Measurements from ENCODE around the gene TNS1. TPM values are rescaled to one million over a fixed set of nuclear protein-coding genes. Genes with fewer than 3 reads are reported as not detected.
A peak's percentile ranks its signal among the peaks of the same experiment; 100 is the strongest.

The TNS1 gene
- total RNA-seq, 1 donor from 2014 or later = 219 TPM

DNA sequence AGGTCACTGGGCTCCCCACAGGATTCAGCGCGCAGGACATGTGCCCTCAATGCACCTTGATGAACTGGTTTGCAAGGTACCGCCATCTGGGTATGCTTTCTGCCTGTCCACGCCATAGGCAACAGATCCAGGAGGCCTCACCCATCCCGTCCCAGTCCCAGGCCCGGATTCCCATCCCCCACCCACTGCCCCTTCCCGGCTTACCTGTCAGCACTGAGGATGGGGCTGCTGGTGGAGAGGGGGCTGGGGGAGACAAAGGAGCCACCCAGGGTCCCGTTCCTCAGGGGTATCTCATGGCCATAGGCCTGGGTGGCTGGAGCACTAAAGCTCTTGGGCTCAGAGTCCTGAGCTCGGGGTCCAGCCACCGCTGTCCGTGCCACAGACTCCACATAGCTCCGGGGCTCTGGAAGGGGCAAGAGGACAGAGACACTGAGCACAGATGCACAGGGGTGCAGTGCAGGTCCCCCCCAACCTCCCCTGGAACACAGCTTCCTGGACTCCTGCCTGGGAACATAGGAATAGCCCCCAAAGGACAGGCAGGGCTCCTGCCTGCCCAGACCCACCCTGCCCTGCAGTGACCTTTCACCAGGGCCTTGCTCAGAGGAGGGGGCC lies 181.2 kb downstream of the TNS1 start:
- H3K9me3 Mint-ChIP-seq (ENCODE audit: unreplicated experiment) = no peaks in the 10 kb centered on the region

DNA sequence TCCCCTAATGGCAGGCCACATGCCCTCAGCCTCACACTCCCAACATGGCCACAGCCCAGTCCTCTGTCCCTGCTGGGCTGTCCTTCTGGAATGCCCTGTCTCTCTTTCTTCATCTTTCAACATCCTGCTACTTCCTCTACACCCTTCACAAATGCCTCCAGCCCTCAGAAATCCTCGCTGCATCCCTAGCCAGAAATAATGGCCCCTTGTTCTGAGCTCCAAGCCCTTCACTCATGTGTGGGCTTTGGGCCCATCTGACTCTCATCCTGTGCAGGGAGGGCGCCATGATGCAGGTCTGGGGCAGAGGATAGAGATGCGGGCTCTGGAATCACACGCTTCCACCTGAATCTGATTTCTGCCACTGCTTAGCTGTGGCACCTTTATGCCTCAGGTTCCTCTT lies 181.9 kb downstream of the TNS1 start:
- Histone ChIP-seq H3K79me2 (ENCODE audit: insufficient read depth, low read length) (peaks cover 4% of the 10 kb centered on the region), H4K20me1 (ENCODE audit: insufficient read depth, low read length) (peaks cover 83% of the 10 kb centered on the region), H3K27me3 (ENCODE audit: insufficient read depth, low read length) (no peaks in the 10 kb centered on the region), H3K4me3 (ENCODE audit: insufficient read depth, low read depth, low read length) (no peak overlapping the region), H3K9ac (ENCODE audit: low read length) (no peak overlapping the region), H3K4me1 (ENCODE audit: insufficient read depth, low read length) (peaks cover 18% of the 10 kb centered on the region), H3K36me3 (ENCODE audit: insufficient read depth, low read length) (peaks cover 32% of the 10 kb centered on the region), H3K9me3 (ENCODE audit: insufficient read depth, low read depth, low read length) (no peaks in the 10 kb centered on the region), H2AFZ (ENCODE audit: low read depth, low read length) (no peak overlapping the region), H3K27ac (ENCODE audit: low read depth, low read length) (no peak overlapping the region), H3K4me2 (ENCODE audit: low read length) (no peak overlapping the region)
- Mint-ChIP-seq H3K27ac (ENCODE audit: unreplicated experiment) (peak overlapping the region; percentile 18), H3K4me1 (ENCODE audit: low read depth, unreplicated experiment) (peaks cover 29% of the 10 kb centered on the region), H3K27me3 (ENCODE audit: low read depth, unreplicated experiment) (no peaks in the 10 kb centered on the region), H3K36me3 (ENCODE audit: low read depth, unreplicated experiment) (peaks cover 45% of the 10 kb centered on the region), H3K4me3 (ENCODE audit: unreplicated experiment) (no peak overlapping the region), H3K9me3 (ENCODE audit: unreplicated experiment) (no peaks in the 10 kb centered on the region)
- TF ChIP-seq EZH2 (IDR thresholded peaks at IDR 0.05; ENCODE audit: insufficient read depth, low read length) = no peak
- TF ChIP-seq, protein P1, sequence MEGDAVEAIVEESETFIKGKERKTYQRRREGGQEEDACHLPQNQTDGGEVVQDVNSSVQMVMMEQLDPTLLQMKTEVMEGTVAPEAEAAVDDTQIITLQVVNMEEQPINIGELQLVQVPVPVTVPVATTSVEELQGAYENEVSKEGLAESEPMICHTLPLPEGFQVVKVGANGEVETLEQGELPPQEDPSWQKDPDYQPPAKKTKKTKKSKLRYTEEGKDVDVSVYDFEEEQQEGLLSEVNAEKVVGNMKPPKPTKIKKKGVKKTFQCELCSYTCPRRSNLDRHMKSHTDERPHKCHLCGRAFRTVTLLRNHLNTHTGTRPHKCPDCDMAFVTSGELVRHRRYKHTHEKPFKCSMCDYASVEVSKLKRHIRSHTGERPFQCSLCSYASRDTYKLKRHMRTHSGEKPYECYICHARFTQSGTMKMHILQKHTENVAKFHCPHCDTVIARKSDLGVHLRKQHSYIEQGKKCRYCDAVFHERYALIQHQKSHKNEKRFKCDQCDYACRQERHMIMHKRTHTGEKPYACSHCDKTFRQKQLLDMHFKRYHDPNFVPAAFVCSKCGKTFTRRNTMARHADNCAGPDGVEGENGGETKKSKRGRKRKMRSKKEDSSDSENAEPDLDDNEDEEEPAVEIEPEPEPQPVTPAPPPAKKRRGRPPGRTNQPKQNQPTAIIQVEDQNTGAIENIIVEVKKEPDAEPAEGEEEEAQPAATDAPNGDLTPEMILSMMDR (IDR thresholded peaks at IDR 0.05; ENCODE audit: insufficient read depth, low read depth, low read length) = no peak
- FAIRE-seq = no peak
- no peak for DNase-seq (ENCODE audit: low read depth)

More for the DNA sequence above, 181.2 kb downstream of the TNS1 start:
- Histone ChIP-seq H3K4me2 (ENCODE audit: low read length) (no peak overlapping the region), H4K20me1 (ENCODE audit: insufficient read depth, low read length) (peaks cover 83% of the 10 kb centered on the region), H3K4me1 (ENCODE audit: insufficient read depth, low read length) (peaks cover 14% of the 10 kb centered on the region), H3K4me3 (ENCODE audit: insufficient read depth, low read depth, low read length) (no peak overlapping the region), H3K27me3 (ENCODE audit: insufficient read depth, low read length) (no peaks in the 10 kb centered on the region), H3K27ac (ENCODE audit: low read depth, low read length) (peak overlapping the region; percentile 15), H2AFZ (ENCODE audit: low read depth, low read length) (no peak overlapping the region), H3K79me2 (ENCODE audit: insufficient read depth, low read length) (peaks cover 3% of the 10 kb centered on the region), H3K36me3 (ENCODE audit: insufficient read depth, low read length) (peaks cover 31% of the 10 kb centered on the region), H3K9ac (ENCODE audit: low read length) (no peak overlapping the region), H3K9me3 (ENCODE audit: insufficient read depth, low read depth, low read length) (no peaks in the 10 kb centered on the region)
- Mint-ChIP-seq H3K4me1 (ENCODE audit: low read depth, unreplicated experiment) (peaks cover 26% of the 10 kb centered on the region), H3K27me3 (ENCODE audit: low read depth, unreplicated experiment) (no peaks in the 10 kb centered on the region), H3K4me3 (ENCODE audit: unreplicated experiment) (no peak overlapping the region), H3K27ac (ENCODE audit: unreplicated experiment) (peak overlapping the region; percentile 89), H3K36me3 (ENCODE audit: low read depth, unreplicated experiment) (peaks cover 43% of the 10 kb centered on the region)
- no peak for DNase-seq (ENCODE audit: low read depth)
- TF ChIP-seq, protein P1 (IDR thresholded peaks at IDR 0.05; ENCODE audit: insufficient read depth, low read depth, low read length) = no peak
- TF ChIP-seq EZH2 (IDR thresholded peaks at IDR 0.05; ENCODE audit: insufficient read depth, low read length) = no peak
- no peak for FAIRE-seq

DNA sequence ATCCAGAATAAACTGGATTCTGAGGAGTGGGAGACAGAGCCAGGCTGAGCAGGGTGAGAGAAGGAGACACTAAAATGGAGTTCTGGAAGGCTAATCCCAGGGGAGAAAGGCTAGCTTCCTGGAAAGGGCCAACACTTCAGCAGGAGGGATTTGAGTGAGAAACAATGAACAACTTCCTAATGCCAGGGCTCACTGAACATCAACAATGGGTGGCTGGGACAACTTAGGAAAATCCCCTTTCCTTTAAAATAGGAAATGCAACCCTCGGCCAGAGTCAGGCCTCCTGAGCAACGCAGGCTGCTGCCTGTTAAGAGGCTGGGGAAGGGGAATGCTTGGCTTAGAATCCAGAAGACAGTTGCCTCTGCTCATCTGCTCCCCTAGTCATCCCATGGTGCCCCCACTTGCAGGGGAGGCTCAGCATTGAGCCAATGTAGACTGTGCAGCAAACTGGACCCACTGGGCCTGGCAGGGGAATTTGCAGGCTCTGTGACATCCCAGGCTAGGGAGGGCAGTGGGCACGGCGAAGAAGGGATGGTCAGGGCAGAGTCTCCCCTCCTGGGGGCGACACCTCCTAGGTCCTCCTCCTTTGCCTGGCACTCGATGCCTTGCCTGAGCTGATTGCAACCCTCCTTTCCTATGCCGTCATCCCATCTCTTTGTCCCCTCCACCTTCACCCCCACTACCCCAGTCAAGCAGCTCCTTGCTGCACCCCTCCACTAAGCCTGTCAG lies 182.5 kb downstream of the TNS1 start:
- H3K36me3 ChIP-seq (ENCODE audit: insufficient read depth, low read length) = peaks cover 36% of the 10 kb centered on the region
- H3K4me3 Mint-ChIP-seq (ENCODE audit: unreplicated experiment) = no peak overlapping the region
- peaks cover 51% of the 10 kb centered on the region for H3K36me3 Mint-ChIP-seq (ENCODE audit: low read depth, unreplicated experiment)
- H4K20me1 ChIP-seq (ENCODE audit: insufficient read depth, low read length) = peaks cover 89% of the 10 kb centered on the region
- TF ChIP-seq, protein P1 (IDR thresholded peaks at IDR 0.05; ENCODE audit: insufficient read depth, low read depth, low read length) = no peak
- no peak for TF ChIP-seq EZH2 (IDR thresholded peaks at IDR 0.05; ENCODE audit: insufficient read depth, low read length)
- H2AFZ ChIP-seq (ENCODE audit: low read depth, low read length) = no peak overlapping the region
- peaks cover 34% of the 10 kb centered on the region for H3K4me1 Mint-ChIP-seq (ENCODE audit: low read depth, unreplicated experiment)
- no peaks in the 10 kb centered on the region for H3K9me3 Mint-ChIP-seq (ENCODE audit: unreplicated experiment)
- no peak overlapping the region for H3K4me2 ChIP-seq (ENCODE audit: low read length)
- peak overlapping the region; percentile 63 for H3K27ac Mint-ChIP-seq (ENCODE audit: unreplicated experiment)
- no peak overlapping the region for H3K4me3 ChIP-seq (ENCODE audit: insufficient read depth, low read depth, low read length)
- no peaks in the 10 kb centered on the region for H3K27me3 Mint-ChIP-seq (ENCODE audit: low read depth, unreplicated experiment)
- peaks cover 5% of the 10 kb centered on the region for H3K79me2 ChIP-seq (ENCODE audit: insufficient read depth, low read length)
- H3K27me3 ChIP-seq (ENCODE audit: insufficient read depth, low read length) = no peaks in the 10 kb centered on the region
- H3K9ac ChIP-seq (ENCODE audit: low read length) = no peak overlapping the region
- no peaks in the 10 kb centered on the region for H3K9me3 ChIP-seq (ENCODE audit: insufficient read depth, low read depth, low read length)
- peaks cover 18% of the 10 kb centered on the region for H3K4me1 ChIP-seq (ENCODE audit: insufficient read depth, low read length)
- no peak overlapping the region for H3K27ac ChIP-seq (ENCODE audit: low read depth, low read length)
- FAIRE-seq = no peak
- DNase-seq (ENCODE audit: low read depth) = no peak
